Glomerular endothelial cell (primary cell): ENCODE results near the gene OSMR. TPM values are rescaled to one million over a fixed set of nuclear protein-coding genes. Genes with fewer than 3 reads are reported as not detected.

Experiments
- total RNA-seq: library from RNA; depleted of rRNA; stranded (reverse); fragments of >200 nt; gene quantifications from 2 replicates; pipeline ENCODE4 v1.2.3, GENCODE V29; 2015

OSMR gene
- total RNA-seq, 1 donor from 2014 or later: 37.3 TPM

Other genes starting within 250 kb of the OSMR start
- gene RICTOR, start 228.4 kb downstream of the OSMR start, total RNA-seq: 18.4 and 27.8 TPM in 2 replicates